ENCODE results near the gene CSMD2. TPM values are rescaled to one million over a fixed set of nuclear protein-coding genes. Genes with fewer than 3 reads are reported as not detected.

Gene CSMD2
- total and polyA plus RNA-seq, 2 of the 4 experiments (the other 2 are of a cell fraction): under 0.01 to 0.36 TPM

DNA sequence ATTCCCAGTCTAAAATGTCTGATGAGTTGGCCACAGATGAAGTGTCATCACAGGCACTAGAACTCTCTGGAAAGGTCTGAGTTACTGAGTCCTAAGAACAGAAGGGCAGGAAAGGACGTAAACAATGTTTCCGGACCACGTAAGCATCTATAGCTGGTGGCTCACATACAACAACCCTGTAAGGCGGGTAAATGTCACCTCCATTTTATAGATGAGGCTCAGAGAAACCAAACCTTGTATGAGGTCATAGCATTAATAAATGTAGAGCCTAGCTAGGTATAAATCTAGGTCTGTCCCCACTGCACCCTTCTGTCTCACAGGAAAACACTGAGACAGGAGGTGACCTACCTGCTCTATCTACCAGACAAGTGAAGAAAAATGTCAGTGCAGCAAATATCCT, 86.6 kb downstream of the CSMD2 start:
- Histone ChIP-seq H3K4ac (ENCODE audit: low read depth, low read length) (no peak overlapping the region), H3K9ac (ENCODE audit: low read depth, low read length) (no peak overlapping the region), H3K4me1 (ENCODE audit: control insufficient read depth, insufficient read depth, low read length) (no peaks in the 10 kb centered on the region), H3K4me3 (ENCODE audit: insufficient read depth, low read depth, low read length) (no peak overlapping the region), H4K8ac (ENCODE audit: low read depth in 2 of 2, low read length in 2 of 2) (no peak overlapping the region), H2BK20ac (ENCODE audit: low read depth, low read length) (no peak overlapping the region), H2BK120ac (ENCODE audit: low read depth, low read length) (no peak overlapping the region), H4K91ac (ENCODE audit: insufficient read depth, low read depth, low read length) (no peak overlapping the region), H3K27me3 (ENCODE audit: control insufficient read depth, insufficient read depth, low read length) (no peaks in the 10 kb centered on the region), H3K14ac (replicated peaks; ENCODE audit: low read depth, low read length) (no peak overlapping the region), H2AK5ac (ENCODE audit: low read depth, low read length) (no peak overlapping the region), H4K20me1 (ENCODE audit: insufficient read depth, low read length) (no peaks in the 10 kb centered on the region), H2BK5ac (ENCODE audit: low read depth, low read length, poor library complexity, severe bottlenecking) (no peak overlapping the region), H4K5ac (ENCODE audit: low read depth, low read length) (no peak overlapping the region), H3K79me1 (ENCODE audit: low read depth in 1 of 2, low read length in 2 of 2) (no peaks in the 10 kb centered on the region), H2BK15ac (ENCODE audit: low read depth, low read length) (no peak overlapping the region), H3K4me2 (ENCODE audit: low read depth, low read length) (no peak overlapping the region), H3K9me3 (ENCODE audit: control insufficient read depth, insufficient read depth, low read length) (peaks cover 5% of the 10 kb centered on the region), H3K27ac (ENCODE audit: insufficient read depth, low read length) (no peak overlapping the region), H3K36me3 (ENCODE audit: control insufficient read depth, insufficient read depth, low read length) (no peaks in the 10 kb centered on the region), H3K18ac (ENCODE audit: low read depth, low read length) (no peak overlapping the region), H2AK9ac (replicated peaks; ENCODE audit: low read depth, low read length, poor library complexity) (no peak overlapping the region), H2AFZ (replicated peaks; ENCODE audit: low read length, poor library complexity) (no peak overlapping the region), H3K56ac (ENCODE audit: extremely low read depth, insufficient read depth, low read length) (no peak overlapping the region), H3K9me1 (ENCODE audit: insufficient read depth, low read length) (no peaks in the 10 kb centered on the region), H3K23ac (ENCODE audit: low read depth, low read length) (no peak overlapping the region)
- POLR2A ChIA-PET (ENCODE audit: unreplicated experiment): no interaction called here
- intact Hi-C loops (cut with micrococcal nuclease) (no loop called here), dilution Hi-C loops (cut with HindIII; ENCODE audit: low sequenced_read_pairs, unreplicated experiment) (no loop called here), in situ Hi-C loops (cut with MboI; ENCODE audit: low sequenced_read_pairs) (no loop called here)
- BruUV-seq (replicated peaks): no TSS peak
- CTCF ChIA-PET: no interaction called here
- WGBS, 2 experiments (ENCODE audit: extremely low coverage in 2 of 2, insufficient read length in 1 of 2): no CpG with 5 or more reads among the region's 4 CpGs
- no peak for DNase-seq
- TF ChIP-seq RCOR1 (IDR thresholded peaks at IDR 0.05; ENCODE audit: insufficient replicate concordance, low read length) (no peak), MAZ (IDR thresholded peaks at IDR 0.05; ENCODE audit: borderline replicate concordance, low read depth, low read length) (no peak), MXI1 (IDR thresholded peaks at IDR 0.05; ENCODE audit: borderline replicate concordance, low read depth, low read length) (no peak), NFE2L2 (IDR thresholded peaks at IDR 0.05; ENCODE audit: low read depth, low read length) (no peak), POLR2A (IDR thresholded peaks at IDR 0.05; ENCODE audit: low read depth, low read length) (no peak), RAD21 (IDR thresholded peaks at IDR 0.05; ENCODE audit: low read length) (no peak), RFX5 (IDR thresholded peaks at IDR 0.05; ENCODE audit: low read depth, low read length) (no peak), CEBPB (IDR thresholded peaks at IDR 0.05; ENCODE audit: low read depth, low read length) (no peak), SMC3 (IDR thresholded peaks at IDR 0.05; ENCODE audit: low read depth, low read length) (no peak), CHD1 (IDR thresholded peaks at IDR 0.05; ENCODE audit: low read depth, low read length) (no peak), MAFK (IDR thresholded peaks at IDR 0.05; ENCODE audit: low read depth, low read length) (no peak)
- TF ChIP-seq, protein P1, sequence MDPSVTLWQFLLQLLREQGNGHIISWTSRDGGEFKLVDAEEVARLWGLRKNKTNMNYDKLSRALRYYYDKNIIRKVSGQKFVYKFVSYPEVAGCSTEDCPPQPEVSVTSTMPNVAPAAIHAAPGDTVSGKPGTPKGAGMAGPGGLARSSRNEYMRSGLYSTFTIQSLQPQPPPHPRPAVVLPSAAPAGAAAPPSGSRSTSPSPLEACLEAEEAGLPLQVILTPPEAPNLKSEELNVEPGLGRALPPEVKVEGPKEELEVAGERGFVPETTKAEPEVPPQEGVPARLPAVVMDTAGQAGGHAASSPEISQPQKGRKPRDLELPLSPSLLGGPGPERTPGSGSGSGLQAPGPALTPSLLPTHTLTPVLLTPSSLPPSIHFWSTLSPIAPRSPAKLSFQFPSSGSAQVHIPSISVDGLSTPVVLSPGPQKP (IDR thresholded peaks at IDR 0.05; ENCODE audit: borderline replicate concordance, low read depth, low read length): no peak
- TF ChIP-seq, protein P2, sequence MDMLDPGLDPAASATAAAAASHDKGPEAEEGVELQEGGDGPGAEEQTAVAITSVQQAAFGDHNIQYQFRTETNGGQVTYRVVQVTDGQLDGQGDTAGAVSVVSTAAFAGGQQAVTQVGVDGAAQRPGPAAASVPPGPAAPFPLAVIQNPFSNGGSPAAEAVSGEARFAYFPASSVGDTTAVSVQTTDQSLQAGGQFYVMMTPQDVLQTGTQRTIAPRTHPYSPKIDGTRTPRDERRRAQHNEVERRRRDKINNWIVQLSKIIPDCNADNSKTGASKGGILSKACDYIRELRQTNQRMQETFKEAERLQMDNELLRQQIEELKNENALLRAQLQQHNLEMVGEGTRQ (IDR thresholded peaks at IDR 0.05; ENCODE audit: low read depth, low read length): no peak
- ATAC-seq (ENCODE audit: low read depth): no peak
